Measurements from ENCODE around the gene SNAI3.

GRCh38 chr16:88662843-88663606 lies 23.3 kb downstream of the SNAI3 start, which contains the start of gene MVD:
- TF ChIP-seq CTCF (IDR thresholded peaks at IDR 0.05) (peak in 2 of 6 experiments; percentile 5 to 11), POLR2A (IDR thresholded peaks at IDR 0.05) (peak in 3 of 4 donors; percentile 83 to 94 (median 90))

Data from esophagus squamous epithelium (tissue), 4 donors.